NCI-H146 (cell line): ENCODE results near the gene PUM1.
"Not testable (repeated sequence)": the region's sequence is repeated elsewhere in the genome, so short reads cannot be mapped to it uniquely, and the experiment has no call there.

ENCODE experiments used
- DNase-seq: peaks from one replicate; lab custom pipeline; 2025; lab: John Stamatoyannopoulos, UW

The PUM1 gene

DNA sequence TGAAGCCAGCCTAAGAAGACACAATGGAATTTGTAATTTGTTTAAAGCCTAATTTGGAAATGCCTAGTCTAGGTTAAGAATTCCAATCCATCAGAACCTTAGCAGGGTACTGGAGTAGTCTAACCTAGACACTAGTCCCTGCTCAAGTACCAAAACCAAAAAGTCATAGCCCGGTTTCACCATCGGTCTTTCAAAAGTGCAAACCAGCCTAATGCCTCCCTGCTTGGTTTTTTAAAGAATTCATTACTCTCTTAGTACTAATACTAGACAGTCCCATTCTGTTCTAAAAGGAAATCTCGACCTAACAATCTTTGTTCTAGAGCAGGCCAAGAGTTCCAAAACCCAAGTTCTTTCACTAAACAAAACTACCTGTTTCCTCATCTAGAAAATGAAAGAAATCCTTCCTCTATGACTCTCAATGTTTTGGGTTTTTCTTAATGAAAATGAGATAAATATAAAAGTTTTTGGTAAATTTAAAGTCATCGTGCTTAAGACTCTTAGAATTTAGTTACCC is 2.6 kb downstream of the PUM1 start:
- DNase-seq = no peak

DNA sequence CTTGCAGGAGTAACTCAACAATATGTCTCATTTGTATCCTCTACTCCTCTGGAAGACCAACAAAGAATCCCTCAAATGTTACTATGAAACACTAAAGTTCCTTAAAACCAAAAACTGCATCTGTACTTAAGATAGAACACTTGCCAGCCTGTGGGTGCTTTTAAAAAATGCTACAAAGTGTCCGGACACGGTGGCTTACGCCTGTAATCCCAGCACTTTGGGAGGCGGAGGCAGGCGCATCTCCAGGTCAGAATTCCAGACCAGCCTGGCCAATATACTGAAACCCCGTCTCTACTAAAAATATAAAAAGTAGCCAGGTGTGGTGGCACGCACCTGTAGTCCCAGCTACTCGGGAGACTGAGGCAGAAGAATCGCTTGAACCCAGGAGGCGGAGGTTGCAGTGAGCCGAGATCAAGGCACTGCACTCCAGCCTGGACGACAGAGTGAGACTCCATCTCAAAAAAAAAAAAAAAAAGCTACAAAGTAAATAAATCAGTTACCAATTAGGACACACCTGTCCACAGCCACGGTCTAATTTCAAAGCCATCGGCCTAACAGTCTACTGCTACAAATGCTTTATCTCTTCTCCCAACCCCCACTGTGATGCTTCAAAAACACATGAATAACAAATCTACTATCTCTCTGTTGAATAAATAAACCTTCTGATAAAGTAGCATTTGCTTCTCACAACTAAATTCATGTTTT is 3.2 kb downstream of the PUM1 start:
- peak; percentile 88 for DNase-seq

GRCh38 chr1:31058012-31058411 is 7.5 kb downstream of the PUM1 start:
- no peak for DNase-seq

GRCh38 chr1:31055953-31056352 is 9.6 kb downstream of the PUM1 start:
- no peak for DNase-seq

DNA sequence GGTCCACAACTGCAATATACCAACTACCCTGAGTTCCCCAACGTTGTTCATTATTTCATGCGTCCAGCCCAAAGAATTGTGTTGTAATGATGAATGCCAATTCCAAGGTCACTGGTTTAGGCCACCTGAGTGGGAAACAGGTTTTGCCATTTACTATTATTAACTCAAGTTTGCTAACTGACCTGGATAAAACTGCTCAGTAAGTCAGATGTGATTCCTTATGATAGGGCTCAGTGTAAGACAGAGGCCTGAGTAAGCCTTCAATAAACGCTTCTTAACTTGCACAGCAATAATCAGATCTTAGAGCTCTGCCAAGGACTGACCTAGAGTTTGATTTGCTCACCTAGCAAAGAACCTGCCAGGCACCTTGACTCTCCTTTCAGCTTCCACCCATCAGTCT is 10.0 kb downstream of the PUM1 start:
- DNase-seq = no peak

DNA sequence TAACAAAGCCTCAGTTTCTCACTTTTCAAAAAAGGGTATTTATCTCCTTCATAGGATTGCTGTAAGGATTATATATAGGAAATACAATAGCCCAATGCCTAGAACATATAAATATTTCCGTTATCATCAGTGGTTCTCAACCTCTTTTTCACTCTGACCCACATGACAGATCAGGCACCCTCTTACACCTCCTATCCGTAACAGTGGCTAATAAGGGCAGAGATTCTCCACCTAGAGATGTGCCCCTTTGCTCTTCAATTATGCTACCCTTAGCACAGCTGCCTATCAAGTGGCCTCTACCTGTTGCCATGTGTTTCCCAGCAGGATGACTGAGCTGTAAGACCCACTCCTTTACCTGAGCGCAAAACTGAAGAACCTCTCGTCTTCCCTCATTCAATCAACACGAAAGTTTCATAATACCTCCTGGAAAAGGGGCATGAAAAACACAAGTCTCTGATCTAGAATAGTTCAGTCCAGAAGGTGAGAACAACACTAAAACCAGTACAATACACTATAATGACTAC is 10.5 kb downstream of the PUM1 start:
- no peak for DNase-seq

DNA sequence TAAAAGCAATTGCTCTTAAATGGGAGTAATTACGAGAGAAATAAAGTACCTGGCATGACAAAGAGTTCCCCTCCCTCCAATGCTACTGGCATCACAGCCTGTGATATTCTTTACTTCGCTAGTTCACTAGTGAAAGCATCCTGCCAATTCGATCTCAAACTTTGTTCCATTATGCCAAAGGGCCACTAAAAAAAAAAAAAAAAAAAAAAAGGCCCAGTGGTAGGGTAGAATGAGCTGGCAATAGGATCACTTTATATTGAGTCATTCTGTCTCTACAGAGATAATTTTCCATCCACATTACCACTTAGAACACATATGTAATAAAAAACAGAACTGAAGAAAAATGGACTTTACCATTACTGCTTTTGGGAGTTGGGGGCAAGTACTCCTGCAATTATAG is 11.2 kb downstream of the PUM1 start:
- DNase-seq = no peak

DNA sequence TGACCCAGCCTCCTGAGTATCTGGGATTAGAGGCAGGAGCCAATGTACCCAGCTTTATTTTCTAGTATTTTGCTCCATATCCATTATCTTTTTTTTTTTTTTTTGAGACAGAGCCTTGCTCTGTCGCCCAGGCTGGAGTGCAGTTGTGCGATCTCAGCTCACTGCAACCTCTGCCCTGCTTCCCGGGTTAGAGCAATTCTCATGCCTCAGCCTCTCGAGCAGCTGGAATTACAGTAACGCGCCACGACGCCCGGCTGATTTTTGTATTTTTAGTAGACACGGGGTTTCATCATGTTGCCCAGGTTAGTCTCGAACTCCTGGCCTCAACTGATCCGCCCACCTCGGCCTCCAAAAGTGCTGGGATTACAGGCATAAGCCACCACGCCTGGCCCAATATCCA is 12.9 kb downstream of the PUM1 start:
- DNase-seq = not testable (repeated sequence)

GRCh38 chr1:31051611-31052010 is 13.9 kb downstream of the PUM1 start:
- no peak for DNase-seq

- not testable (repeated sequence) for DNase-seq
Measured at GRCh38 chr1:31047507-31047906, 18.0 kb downstream of the PUM1 start.

- DNase-seq = peak; percentile 5
Measured at GRCh38 chr1:31043631-31044030, 21.9 kb downstream of the PUM1 start.

- DNase-seq = no peak
Measured at GRCh38 chr1:31042656-31043055, 22.9 kb downstream of the PUM1 start.

- no peak for DNase-seq
Measured at GRCh38 chr1:31041529-31041928, 24.0 kb downstream of the PUM1 start.

DNA sequence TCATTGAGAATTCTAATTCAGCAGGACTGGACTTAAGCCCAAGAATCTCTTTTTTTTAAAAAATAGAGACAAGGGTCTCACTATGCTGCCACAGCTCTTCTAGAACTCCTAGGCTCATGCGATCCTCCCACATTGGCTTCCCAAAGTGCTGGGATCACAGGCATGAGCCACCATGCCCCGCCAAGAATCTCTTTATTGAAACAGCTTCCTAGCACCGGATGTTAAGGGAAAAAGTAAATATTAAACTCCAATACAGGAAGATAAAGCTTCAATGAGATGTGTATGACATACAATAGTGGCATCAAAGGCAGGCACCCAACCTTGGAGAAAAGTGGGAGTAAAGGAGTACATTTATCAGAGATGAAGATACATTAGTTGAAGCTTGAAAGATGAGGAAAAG is 25.5 kb downstream of the PUM1 start:
- DNase-seq = peak; percentile 50

DNA sequence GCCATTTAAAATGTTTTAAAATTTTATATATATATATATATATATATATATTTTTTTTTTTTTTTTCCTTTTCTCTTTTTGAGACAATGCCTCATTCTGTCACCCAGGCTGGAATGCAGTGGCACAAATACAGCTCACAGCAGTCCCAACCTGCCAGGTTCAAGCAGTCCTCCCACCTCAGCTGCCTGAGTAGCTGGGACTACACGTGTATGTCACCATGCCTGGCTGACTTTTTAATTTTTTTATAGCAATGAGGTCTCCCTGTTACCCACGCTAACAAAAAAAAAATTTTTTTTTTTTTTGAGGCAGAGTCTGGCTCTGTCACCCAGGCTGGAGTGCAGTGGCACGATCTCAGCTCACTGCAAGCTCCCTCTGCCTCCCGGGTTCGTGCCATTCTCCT is 26.6 kb downstream of the PUM1 start:
- DNase-seq = not testable (repeated sequence)

GRCh38 chr1:31038360-31038759 is 27.2 kb downstream of the PUM1 start:
- DNase-seq = no peak

GRCh38 chr1:31036749-31037500 is 28.6 kb downstream of the PUM1 start:
- no peak for DNase-seq

GRCh38 chr1:31033598-31033997 is 31.9 kb downstream of the PUM1 start:
- no peak for DNase-seq

- DNase-seq = no peak
Measured at GRCh38 chr1:31032266-31032665, 33.3 kb downstream of the PUM1 start.

- no peak for DNase-seq
Measured at GRCh38 chr1:31031330-31032143, 34.0 kb downstream of the PUM1 start.

DNA sequence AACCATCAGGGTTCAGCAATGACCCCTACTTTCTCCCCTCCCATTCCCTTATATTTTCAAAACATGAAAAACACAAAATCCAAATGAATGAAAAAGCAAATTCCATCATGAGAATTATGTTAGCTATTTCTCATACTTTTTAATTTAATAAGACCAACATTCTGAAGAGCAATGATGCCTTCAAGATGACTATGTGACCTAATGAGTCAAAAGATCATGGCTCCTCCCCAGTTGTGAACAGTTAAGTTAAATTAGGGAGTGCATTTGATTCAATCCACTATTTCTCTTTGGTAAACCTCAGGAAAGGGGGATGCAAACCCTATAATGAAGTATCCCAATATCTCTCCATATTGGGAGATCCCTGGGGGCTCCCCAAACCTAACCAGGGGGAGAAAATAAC is 36.5 kb downstream of the PUM1 start:
- no peak for DNase-seq
